Fibroblast of skin of back (primary cell): ENCODE results near the gene RERE.
"Not testable (repeated sequence)": the region's sequence is repeated elsewhere in the genome, so short reads cannot be mapped to it uniquely, and the experiment has no call there.

Experiments used
- DNase-seq: peaks from one replicate; pipeline ENCODE4 v3.0.0-alpha.2; 2013

The RERE gene

DNA sequence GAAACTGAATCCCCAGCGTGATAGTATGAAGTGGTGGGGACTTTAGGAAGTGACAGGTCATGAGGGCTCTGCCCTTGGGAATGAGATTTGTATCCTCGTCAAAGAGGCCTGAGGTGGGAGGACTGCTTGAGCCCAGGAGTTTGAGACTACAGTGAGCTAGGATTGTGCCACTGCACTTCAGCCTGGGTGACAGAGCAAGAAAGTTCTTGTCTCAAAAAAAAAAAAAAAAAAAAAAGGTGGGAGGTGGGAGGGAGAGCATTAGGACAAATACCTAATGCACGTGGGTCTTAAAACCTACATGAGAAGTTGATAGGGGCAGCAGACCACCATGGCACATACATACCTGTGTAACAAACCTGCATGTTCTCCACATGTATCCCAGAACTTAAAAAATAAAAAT lies 24.0 kb upstream of the RERE start:
- no peak for DNase-seq

DNA sequence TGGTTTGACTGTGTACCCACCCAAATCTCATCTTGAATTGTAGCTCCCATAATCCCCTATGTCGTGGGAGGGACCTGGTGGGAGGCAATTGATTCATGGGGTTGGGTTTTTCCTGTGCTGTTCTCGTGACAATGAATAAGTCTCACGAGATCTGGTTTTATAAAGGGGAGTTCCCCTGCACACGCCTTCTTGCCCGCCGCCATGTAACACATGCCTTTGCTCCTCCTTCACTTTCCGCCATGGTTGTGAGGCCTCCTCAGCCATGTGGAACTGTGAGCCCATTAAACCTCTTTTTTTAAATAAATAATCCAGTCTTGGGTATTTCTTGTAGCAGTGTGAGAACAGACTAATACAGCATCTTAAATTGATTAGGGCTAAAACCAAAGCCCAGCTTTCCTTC lies 22.6 kb upstream of the RERE start:
- DNase-seq, result no peak

DNA sequence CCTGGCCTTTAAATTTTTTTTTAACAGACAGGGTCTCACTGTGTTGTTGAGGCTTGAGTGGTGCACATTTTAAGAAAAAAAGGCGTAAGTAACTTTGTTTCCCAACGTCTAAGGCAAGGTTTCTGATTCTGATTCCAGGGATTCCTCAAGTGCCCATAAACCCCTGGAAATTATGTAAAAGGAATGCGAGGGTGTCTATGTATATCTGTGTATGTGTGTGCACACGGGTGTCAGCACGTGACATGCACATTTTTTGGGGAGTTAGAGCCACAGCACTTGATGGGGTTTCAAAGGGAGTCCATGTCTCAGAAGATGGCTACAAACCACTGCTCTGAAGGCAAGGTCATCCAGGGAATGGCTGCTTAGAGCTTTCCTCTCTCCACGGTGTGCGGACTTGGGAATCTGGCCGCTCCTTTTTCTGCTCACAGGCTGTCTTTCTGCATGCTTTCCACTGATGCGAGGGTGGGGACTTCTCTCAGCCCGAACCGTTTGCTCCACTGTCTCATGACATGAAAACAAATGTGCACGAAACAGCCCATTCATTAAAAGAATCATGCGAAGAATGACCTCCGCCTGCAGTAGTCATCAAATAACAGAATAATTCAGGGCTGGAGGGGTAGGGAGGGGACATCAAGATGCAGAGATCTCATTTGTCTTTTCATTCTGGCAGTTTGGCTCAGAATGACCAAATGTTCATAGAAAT lies 18.7 kb upstream of the RERE start:
- DNase-seq, result no peak

DNA sequence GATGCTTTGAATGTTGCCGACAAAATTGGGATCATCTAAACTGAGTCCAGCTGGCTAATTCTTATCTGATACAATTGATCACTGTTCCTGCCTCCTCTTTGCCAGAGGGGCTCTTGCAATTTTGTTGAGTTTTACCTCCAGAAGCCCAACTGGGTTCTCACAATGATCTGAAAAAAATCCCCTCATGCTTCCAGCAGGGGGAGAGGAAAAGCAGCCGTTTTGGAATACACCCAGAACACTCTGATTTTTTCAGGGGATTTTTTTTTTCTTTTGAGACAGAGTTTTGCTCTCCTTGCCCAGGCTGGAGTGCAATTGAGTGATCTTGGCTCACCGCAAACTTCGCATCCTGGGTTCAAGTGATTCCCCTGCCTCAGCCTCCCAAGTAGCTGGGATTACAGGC lies 13.9 kb upstream of the RERE start:
- no peak for DNase-seq

DNA sequence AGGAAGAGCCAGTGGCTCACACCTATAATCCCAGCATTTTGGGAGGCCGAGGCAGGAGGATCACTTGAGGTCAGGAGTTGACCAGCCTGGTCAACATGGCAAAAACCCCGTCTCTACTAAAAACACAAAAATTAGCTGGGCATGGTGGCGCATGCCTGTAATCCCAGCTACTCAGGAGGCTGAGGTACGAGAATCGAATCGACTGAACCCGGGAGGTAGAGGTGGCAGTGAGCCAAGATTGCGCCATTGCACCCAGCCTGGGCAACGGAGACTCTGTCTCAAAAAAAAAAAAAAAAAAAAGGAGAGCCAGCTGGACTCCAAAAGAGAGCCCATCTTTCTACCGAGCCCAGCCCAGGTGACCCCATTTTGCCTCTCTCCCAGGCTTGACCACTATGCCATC lies 13.3 kb upstream of the RERE start:
- DNase-seq, result not testable (repeated sequence)

DNA sequence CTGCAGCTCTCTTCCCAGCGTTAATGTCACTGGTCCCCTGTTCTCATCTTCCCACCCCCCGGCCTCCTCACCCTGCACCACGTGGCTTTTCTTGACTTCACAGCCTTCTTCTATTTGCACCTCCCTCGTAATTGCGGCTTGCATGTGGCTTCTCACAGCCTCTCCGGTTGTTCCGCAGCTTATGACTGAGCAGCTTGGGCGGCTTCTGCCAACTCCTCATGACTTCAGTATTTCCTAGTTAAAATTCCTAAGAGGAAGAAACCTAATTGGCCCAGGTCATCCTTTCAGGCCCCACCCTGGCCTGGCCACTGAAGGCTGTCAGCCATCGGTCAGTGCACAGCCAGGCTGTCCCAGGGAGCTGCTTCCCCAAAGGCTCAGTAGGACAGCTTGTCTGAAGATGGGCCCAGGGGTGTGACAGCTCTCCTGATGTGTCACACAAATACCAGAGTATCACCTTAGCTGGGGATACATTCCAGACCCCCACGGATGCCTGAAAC lies 8.6 kb upstream of the RERE start:
- DNase-seq, result peak; percentile 87

DNA sequence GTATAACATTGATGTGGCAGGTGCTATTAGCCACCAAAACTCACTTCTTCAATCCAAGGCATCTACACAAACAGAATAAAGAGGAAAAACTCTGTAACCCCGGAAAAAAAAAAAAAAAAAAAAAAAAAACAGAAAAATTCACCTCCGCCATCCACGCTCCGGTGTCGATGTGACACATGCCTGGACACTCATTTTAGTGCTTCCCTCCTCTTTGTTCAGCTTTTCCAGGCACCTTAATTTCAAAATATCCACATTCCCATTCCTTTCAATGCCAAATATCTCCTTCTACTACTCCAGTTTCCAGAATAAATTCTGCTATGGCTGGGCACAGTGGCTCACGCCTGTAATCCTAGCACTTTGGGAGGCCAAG lies 5.8 kb upstream of the RERE start:
- DNase-seq, result no peak

DNA sequence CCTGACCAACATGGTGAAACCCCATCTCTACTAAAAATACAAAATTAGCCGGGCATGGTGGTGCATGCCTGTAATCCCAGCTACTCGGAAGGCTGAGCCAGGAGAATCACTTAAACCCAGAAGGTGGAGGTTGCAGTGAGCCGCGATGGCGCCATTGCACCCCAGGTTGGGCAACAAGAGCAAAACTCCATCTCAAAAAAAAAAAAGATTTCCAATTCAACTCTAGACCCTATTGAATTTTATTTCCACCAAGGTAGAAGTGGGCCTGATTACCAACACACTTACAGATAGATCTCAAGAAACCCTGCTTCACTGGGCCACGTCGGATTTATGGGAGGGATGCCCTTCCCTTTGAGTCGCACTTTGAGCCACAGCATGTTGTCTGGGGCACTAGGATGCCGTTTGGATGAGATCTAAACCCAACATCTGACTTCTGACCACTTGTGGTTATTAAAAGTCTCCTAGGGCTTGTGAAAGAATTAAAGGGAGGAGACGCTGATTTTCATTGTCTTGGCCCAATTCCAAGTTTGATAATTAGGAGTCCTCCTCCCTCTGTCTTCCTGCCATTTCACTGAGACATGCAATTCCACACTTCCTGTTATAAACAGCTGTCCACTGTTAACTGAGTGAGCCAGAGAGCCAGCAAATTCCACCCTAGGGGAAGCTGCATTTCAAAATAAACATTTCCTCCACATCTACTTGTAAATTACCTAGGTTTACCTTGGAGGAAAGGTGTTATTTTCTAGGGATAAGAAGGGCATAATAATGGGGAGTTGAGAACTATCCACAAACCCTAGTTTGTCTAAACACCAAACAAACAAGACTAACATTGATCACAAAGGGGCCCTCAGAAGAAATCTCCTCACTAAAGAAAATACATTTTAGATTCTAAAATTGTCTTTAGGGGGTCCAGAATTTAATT lies 5.2 kb upstream of the RERE start:
- DNase-seq, result peak; percentile 93

DNA sequence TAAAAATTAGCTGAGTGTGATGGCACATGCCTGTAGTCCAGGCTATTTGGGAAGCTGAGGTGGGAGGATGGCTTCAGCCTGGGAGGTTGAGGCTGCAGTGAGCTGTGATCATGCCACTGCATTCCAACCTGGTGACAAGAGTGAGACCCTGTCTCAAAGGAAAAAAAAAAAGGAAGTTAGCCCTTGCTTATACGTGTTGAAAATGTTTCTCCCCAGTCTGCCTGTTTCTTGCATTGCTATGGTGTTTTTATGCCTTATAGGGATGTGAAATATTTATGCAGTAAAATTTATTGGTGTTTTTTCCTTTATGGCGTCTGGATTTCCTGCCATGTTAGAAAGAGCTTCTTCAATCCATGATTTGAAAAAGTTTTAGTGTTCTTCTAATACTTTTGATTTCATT lies 3.6 kb upstream of the RERE start:
- peak; percentile 57 for DNase-seq

DNA sequence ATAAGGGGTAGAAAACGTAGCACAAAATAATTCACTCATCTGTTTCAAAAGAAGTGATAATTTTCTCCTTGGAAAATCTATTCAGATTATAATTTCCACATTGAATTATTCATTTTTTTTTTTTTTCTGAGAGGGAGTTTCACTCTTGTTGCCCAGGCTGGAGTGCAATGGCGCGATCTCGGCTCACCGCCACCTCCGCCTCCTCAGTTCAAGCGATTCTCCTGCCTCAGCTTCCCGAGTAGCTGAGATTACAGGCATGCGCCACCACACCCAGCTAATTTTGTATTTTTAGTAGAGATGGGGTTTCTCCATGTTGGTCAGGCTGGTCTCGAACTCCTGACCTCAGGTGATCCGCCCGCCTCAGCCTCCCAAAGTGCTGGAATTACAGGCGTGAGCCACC lies 1.3 kb upstream of the RERE start:
- not testable (repeated sequence) for DNase-seq

DNA sequence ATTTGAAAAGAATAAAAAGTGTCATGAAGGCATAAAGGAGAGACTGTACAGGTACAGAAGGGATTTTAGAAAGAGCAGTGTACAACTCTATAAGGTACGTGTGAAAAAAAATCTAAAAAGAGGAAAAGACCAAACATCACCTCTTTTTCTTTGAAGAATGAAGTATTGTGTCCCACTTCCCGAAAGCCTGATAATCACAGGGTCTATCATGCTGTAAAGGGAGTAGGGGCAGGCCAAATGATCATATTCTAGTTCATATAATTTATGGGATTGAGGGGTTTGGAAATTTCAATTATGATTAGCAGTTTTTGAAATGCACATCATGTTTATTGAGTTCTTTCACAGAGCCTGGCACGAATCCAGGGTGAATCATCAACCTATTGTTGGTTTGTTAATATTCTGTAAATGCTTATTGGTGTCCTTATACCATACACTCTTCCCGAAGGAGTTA lies 910 bp upstream of the RERE start:
- DNase-seq, result peak; percentile 76

DNA sequence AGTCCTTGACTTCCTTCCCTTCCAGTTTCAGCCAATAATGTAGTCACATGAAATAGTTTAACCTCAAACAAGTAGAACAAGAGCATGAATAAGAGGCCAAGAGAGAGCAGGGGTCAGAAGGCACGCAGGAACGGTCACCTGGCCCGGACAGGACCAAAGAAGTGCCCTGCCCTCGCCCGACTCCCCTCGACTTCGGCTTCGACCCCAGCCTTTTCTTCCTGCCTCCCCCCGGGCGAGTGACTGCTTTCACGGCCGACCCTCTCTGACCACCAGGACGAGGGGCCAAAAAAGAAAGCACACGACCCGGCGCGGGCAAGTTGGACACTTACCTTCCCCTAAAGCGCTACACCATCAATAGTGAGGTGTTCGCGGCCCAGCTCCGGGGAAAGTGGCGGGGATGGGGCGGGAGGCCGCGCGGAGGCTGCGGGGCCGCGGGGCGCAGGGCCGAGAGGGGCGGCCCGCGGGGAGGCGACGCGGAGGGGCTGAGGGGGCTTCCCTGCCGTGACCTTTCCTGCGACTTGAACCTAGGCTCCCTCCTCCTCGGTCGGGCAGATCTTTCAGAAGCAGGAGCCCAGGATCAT lies 519 bp downstream of the RERE start:
- DNase-seq, result no peak

DNA sequence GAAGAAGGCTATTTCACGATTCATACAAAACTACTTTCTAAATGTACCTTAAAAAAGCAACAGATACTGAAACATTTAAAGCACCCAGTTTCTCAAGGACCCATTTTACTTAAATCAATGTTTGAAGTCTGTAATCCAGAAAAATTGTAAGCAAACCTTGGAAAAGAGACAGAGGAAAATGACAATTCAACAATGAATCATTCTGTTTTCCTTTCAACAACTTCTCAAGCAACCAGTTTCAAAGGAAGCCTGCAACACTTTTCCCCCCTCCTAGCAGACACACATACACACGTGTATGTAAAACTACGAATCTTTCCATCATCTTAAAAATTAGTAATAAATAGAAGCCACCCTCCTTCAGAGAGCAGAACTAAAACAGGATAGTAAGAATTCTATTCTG lies 1.2 kb downstream of the RERE start:
- DNase-seq, result peak; percentile 56

DNA sequence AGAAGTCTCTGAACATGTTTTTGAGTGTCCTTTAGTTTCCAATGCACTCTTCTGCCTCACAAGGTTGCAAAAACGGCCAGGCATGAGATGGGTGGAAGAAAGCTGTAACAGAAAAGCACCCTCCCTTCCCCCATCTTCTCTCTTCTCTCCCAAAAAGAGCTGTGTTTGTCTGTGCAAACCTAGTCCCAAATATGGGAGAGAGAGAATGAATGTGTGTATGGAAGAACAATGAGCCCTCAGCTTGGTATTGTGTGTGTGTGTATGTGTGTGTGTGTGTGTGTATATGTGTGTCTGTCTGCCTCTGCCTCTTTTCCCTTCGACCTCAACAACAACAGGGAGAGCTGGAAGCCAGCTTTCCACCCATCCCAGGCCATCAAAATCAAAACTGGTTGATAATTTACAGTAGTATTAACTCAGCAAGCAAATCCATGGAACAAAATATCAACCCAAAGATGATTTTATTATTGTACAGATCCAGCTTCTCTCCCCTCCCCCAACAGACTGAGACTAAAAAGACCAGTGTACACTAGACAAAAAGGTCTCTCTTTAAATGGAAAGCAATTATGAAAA lies 1.8 kb downstream of the RERE start:
- no peak for DNase-seq

DNA sequence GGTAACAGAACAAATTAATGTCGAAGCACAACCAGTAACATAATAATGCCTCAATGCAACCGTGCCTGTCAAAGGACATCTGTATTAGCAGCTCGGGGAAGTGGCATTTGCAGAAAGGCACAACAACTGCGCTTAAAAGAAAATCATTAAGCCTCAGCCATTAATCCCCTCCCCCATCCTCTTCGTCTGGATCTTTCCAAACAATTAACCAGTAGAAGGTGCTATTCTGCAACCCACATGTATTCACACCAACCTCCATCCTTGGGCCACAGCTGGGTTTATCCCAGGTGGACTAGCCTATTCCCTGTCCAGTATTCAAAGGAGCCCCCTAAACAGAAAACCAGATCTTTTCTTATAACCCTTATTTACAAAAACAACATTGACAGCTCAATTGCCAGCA lies 2.6 kb downstream of the RERE start:
- no peak for DNase-seq

DNA sequence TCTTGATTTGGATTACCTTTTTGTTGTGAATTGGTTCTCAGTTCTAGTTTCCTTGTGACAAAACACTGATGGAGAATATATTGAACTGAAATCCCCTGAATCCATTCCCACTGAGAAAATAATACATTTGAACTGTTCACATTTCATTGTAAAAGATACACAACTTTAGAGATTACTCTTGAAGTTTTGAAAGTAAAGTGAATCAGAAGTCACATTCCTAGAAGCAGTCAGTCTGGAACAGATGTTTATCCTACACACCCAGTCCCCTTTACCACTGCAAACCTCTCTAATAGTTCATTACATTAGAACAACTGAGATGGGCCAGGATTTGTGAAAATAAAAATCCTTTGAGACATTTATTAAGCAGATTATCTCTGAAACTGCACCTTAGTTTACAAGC lies 3.4 kb downstream of the RERE start:
- no peak for DNase-seq

DNA sequence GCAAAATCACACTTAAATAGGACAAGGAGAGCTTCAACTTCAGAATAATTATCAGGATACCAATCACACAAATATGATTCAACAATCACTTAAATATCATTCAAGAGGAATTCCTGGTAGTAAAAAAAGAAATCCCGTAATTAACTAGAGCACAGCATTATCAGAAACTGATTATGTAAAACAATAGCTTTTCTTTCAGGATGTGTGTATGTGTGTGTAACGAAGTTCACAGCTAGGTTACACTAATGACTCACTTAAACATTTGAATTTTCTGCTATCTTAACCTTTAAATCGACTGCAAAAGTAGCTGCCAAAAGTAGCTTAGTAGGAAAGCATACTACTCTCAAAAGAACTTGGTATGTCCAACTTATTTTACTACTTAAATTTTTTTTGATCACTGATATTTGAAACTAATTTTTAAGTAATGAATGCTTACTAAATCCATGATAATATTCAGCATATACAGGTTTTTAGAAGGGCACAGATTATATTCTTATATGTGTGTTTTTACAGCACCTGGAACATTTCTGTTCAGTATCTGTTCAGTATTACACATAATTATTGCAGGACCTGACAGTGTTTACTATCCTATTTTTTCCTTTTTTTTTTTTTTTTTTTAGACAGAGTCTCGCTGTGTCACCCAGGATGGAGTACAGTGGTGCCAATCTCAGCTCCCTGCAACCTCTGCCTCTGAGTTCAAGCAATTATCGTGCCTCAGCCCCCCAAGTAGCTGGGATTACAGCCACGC lies 4.2 kb downstream of the RERE start:
- no peak for DNase-seq

DNA sequence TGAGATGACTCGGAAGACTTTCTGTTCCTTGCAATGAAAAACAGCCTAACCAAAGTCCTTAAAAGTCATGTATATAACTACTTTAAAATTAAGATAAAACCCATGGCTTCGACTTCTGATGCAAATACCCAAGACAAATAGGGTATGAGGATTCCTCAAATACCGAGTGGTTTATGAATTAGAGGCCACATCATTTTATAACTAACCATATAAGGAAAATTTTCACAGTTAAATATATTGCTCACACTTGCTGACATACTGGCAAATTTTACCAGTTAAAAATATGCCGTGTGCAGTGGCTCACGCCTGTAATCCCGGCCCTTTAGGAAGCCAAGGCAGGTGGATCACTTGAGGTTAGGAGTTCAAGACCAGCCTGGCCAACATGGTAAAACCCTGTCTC lies 5.4 kb downstream of the RERE start:
- peak; percentile 40 for DNase-seq

DNA sequence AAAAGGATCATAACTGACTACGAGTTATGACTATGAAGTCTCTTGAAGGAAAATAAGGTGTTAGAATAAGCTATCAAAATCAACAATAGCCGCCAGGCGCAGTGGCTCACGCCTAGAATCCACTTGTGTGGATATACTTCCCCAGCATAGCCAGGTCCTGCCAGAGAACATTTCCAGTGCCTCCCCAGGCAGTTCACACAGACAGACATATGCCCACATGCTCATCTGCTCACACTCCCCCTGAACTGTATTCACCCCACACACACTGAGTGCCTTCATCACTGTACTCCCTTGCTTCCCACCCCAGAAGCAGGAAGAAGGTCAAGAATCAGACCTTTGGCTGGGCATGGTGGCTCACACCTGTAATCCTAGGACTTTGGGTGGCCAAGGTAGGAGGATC lies 6.5 kb downstream of the RERE start:
- DNase-seq, result no peak

DNA sequence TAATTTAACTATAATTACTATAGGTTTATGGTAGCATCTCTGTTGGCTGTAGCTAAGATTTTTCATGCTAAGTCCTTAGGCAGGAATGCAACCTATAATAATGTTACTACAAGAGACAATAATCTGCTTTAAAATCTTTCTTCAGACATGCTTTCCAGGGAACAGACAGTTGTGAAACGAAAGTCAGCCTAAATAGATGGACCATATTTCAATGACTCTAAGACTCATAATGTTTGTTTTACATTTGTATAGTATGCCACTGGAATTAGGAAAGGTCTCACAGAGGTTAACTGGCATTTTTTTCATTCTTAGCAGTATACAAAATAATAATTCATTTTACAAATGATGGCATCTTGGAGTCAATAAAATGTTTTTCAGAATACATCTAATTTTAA lies 8.1 kb downstream of the RERE start:
- peak; percentile 39 for DNase-seq

DNA sequence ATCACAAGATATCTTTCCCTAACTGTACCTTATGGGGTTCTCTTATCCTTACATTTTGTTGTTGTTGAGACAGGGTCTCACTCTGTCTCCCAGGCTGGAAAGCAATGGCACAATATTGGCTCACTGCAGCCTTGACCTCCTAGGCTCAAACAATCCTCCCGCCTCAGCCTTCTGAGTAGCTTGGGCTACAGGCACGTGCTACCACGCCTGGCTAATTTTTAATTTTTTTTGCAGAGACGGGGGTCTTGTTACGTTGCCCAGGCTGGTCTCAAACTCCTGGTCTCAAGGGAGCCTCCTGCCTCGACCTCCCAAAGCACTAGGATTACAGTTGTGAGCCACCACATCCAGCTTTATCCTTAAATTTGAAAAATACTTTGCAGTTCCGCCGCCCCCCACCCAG lies 10.4 kb downstream of the RERE start:
- DNase-seq, result no peak

DNA sequence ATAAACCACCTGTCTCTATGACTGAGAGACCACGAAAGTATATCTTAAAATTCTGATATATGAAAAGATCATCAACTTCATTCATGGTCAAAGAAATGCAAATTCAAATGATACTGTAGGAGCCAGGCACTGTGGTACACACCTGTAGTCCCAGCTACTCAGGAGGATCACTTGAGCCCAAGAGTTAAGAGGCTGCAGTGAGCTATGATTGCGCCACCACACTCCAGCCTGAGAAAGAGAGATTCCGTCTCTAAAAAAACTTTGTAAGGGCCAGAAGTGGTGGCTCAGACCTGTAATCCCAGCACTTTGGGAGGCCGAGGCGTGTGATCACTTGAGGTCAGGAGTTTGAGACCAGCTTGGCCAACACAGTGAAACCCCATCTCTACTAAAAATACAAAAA lies 17.0 kb downstream of the RERE start:
- DNase-seq, result no peak

DNA sequence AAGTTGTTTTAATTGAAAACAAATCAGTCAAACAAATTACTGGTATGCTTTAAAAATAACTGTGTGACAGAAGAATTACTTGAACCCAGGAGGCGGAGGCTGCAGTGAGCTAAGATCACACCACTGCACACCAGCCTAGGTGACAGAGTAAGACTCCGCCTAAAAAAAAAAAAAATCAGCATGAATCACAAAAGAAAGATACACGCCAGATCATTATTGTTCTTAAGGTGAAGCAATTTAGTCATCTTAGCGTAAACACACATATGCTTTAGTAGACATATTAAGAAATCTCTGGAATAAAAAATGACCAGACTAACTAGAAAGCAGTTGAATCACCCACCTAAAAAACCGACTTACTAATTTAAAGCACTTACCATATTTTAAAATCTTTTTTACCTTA lies 20.2 kb downstream of the RERE start:
- DNase-seq, result no peak
